Thyroid gland (tissue), 4 donors: Measurements from ENCODE around the gene ZBED6.

ENCODE experiments used
- POLR2A ChIP-seq, 2 donors: fragments of 450-650 bp; IDR thresholded peaks; one replicate each; pipeline ENCODE4 v1.6.1; 2017; ENCODE audit warnings: antibody characterized with exemption in 2 of 2, mild to moderate bottlenecking in 2 of 2, moderate library complexity in 1 of 2
- TF ChIP-seq, protein P1 (sequence below), 6 experiments: fragments of 200-600 bp in 3 of 6; fragments of 450-650 bp in 3 of 6; sonication (generic) in 3 of 6; IDR thresholded peaks; one replicate each; pipeline ENCODE4 v1.5.1; 2016 to 2019; ENCODE audit warnings: antibody characterized with exemption in 6 of 6, mild to moderate bottlenecking in 2 of 6, inconsistent platforms in 1 of 6, moderate library complexity in 1 of 6

DNA sequence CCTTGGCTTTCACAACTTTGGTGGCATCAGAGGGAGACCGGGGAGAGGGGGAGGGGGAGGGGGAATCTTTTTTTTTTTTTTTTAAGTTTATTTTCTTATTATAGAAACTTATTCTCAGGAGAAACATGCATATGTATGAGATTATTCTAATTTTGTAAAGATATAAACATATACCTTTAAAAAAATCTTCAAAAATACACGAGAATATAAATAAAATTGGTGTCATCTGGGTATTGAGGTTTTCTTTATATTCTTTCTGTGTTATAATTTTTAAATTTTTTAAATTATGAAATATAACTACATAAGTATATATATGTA is 47.1 kb downstream of the ZBED6 start:
- TF ChIP-seq, protein P1, sequence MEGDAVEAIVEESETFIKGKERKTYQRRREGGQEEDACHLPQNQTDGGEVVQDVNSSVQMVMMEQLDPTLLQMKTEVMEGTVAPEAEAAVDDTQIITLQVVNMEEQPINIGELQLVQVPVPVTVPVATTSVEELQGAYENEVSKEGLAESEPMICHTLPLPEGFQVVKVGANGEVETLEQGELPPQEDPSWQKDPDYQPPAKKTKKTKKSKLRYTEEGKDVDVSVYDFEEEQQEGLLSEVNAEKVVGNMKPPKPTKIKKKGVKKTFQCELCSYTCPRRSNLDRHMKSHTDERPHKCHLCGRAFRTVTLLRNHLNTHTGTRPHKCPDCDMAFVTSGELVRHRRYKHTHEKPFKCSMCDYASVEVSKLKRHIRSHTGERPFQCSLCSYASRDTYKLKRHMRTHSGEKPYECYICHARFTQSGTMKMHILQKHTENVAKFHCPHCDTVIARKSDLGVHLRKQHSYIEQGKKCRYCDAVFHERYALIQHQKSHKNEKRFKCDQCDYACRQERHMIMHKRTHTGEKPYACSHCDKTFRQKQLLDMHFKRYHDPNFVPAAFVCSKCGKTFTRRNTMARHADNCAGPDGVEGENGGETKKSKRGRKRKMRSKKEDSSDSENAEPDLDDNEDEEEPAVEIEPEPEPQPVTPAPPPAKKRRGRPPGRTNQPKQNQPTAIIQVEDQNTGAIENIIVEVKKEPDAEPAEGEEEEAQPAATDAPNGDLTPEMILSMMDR (IDR thresholded peaks at IDR 0.05): no peak
- TF ChIP-seq POLR2A (IDR thresholded peaks at IDR 0.05): no peak
